NCI-H2227 (cell line): Measurements from ENCODE around the gene ZNF684.
A peak's percentile ranks its signal among the peaks of the same experiment; 100 is the strongest.
"Not testable (repeated sequence)": the region's sequence is repeated elsewhere in the genome, so short reads cannot be mapped to it uniquely, and the experiment has no call there.

ENCODE experiments used
- DNase-seq: peaks from one replicate; lab custom pipeline; 2025; ENCODE audit not compliant: unreplicated experiment; lab: John Stamatoyannopoulos, UW

The ZNF684 gene

DNA sequence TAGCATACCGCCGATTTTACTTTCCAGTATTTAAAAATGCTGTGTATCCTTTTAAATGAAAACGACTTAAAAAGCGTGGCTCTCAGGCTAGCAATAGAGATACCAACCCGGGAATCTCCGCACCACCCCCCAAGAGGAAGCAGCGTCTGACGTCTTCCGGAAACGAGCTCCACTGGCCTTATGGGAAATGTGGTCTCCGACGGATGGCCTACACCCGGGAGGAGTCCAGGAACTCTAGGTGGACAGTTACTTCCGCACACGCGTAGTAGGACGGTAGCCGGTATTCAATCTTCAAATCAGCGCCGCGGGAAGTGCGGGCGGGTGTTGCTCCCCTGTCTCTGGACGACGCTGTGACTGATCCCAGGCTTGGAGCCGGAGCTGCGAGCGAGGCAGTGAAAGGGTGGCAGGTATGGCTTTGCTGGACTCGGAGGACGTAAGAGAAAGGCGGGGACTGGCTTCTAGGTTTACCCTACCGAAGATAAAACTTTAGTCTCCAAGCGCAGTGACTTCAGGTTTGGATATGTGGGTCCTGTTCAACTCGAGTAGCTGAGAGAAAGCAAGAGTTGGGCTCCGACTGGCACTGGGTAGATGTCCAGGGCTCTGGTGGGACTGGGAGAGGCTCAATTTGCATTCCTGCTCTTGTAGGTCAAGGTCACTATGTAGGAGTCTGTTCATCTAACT lies at the start of gene ZNF684:
TSS of gene ZNF684 (plus strand) at position 257 of the 681 bp plus-strand sequence. CDS start 1,530 bp downstream, outside the sequence.
- DNase-seq = peak; percentile 95

DNA sequence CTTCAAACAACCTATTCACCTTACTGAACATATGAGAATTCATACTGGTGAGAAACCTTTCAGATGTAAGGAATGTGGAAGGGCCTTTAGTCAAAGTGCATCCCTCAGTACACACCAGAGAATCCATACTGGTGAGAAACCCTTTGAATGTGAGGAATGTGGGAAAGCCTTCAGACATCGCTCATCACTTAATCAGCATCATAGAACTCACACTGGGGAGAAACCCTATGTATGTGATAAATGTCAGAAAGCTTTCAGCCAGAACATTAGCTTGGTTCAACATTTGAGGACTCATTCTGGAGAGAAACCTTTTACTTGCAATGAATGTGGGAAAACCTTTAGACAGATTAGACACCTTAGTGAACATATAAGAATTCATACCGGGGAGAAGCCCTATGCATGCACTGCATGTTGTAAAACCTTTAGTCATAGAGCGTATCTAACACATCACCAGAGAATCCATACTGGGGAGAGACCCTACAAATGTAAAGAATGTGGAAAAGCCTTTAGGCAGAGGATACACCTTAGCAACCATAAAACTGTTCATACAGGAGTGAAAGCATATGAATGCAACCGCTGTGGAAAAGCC lies 36.0 kb upstream of the ZNF684 start:
- DNase-seq = no peak

DNA sequence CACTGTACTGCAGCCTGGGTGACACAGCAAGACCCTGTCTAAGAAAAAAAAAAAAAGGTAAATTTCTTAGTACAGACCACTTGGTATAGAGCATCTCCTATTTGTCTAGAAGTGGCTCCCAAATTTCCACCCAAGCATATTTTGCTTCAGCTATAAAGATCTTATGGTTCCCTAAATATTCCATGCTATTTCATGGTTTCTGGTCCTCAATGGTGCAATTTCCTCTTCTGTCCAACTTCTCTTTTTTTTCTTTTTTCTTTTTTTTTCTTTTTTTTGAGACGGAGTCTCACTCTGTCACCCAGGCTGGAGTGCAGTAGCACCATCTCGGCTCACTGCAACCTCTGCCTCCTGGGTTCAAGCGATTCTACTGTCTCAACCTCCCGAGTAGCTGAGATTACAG lies 28.8 kb upstream of the ZNF684 start:
- DNase-seq = not testable (repeated sequence)

DNA sequence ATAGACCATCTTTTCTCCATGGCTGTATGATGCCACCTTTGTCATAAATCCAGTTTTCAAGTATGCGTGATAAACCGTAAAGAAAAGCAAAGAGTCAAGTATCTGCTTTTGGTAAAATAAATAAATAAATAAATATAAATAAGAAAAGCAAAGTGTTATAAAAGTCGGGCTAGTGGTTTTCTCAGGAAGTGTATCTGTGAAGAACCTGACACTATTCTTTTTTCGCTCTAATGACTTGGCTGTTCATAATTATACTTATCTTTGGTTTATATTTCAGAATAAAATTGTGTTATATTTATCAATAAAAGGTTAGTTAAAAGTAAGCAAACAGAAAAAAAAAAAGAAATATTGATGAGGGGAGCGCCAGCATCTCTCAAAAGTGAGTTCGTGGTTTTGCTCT lies 23.5 kb upstream of the ZNF684 start:
- no peak for DNase-seq

DNA sequence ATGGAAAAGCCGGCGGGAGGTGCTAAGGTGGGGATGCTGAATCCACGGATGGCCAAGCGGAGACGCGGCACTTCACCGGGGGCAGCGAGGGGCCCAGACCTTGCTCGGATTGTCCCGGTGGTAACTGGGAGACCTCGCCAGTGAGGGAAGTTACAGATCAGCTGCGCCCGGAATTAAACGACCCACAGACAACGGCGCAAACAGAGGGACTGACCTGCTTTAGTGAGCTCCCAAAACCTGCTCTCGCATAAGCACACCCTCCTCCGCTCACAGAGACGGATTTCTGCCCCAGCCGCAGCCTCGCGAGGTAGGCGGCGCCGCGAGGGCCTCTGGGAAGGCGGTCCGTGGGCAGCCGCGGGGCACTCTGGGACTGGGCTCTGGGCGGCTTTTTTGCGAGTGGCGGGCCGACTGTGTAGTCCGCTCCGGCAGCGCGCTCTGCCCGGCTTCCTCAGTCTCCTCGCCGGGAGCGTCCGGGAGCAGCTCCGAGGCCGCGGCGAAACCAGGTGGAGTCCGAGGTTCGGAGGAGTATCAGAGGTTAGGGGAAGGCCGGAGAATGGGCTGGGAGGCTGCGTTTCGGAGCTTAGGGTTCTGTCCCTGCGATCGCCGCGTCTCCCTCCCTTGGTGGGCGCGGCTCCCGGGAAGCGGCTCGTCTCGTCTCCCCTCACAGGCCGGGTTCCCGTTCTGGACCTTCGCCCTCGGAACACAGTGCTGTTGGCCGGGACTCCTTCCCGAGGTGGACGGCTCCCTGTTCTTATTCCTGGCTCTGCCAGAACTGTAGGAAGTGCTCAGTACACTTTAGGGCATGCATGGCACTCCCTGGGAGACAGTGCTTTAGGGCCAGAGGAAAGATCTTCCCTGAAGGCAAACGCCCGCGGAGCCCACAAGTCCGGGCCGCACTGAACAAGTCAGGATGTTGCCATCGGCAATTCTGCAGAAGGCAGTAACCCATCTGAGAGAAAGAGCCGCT lies 22.8 kb upstream of the ZNF684 start, which contains the start of gene EXO5:
TSS of gene EXO5 (plus strand) at position 393 of the 967 bp plus-strand sequence. CDS start 5,778 bp downstream, outside the sequence.
- DNase-seq = peak; percentile 90

DNA sequence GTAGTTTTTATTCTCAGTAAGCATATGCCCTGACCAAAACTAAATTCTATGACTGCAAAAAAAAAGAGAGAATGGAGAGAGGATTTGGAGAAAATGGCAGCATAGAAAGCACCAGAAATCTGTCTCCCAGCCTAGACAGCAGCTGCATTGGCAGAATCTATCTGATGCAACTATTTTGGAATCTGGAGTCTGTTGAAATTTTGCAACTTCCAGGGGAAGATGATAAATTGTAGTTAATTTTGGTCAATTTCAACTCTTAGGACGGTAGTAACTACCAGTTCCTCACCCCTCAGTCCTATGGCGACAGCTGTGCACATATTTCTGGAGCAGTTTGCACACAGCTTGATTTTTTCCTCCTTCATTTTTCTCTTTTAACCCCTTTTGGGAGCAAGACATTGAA lies 11.9 kb upstream of the ZNF684 start:
- no peak for DNase-seq

DNA sequence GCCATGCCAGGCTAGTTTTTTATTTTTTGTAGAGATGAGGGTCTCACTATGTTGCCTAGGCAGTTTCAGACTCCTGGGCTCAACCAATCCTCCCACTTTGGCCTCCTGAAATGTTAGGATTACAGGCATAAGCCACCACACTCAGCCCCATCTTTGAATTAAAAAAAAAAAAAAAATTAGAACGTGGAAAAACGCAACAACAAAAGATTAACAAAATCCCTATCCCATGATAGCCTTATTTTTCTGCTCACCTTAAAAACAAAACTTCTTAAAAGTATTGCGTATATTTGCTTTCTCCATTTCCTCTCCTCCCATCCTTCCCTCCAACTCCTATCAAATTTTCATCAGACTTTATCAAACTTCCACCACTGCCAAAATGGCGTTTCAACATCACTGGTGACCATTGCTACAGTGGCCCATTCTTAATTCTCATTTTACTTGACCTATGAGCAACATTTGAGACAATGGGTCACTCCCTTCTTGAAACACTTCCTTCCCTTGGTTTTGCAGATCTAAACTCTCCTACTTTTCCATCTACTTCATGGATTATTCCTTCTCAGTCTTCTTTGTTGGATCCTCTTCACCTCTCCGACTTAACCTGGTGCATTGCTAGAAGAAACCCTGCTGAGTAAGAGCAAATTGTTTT lies 579 bp upstream of the ZNF684 start:
- DNase-seq = peak; percentile 54

DNA sequence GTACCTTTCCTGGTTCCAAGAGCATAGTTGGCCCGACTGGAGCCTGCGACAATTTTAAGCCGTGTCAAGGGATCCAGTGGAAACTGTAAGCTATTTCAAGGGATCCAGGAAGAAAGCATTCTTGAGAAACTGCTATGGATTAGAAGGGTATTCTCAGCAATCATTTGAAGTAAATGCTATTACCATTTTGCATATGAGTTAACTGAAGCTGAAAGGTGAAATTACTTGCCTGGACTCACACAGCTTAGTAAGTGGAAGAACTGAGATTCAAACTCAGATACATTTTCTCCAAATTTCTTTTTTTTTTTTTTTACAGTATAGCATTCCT lies 589 bp downstream of the ZNF684 start:
- no peak for DNase-seq

DNA sequence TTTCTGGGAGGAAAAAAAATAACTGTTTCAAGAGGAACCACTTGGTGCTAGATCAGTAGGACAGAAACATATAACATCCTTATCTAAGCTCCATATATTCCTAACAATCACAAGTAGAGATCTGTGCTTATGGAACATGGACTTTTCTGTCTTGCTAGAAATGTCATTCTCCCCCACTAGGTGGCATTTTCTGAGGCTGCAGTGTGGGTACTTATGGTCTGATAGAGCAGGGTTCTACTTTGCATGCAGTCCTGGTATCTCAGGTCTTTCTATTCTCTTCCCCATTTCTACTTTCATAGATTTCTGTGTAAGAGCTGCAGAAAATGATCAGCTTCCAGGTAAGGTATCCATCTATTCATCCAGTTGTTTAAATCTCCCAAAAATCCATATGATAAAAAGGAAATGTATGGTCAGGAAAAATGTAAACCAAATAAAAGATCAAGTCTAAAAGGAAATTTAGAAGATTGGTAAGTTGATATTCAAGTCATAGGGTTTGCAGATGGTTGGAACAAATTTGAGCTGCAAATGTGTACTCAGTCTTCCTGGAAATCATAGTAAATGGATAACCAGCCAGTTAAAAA lies 1.5 kb downstream of the ZNF684 start:
- DNase-seq = peak; percentile 70

DNA sequence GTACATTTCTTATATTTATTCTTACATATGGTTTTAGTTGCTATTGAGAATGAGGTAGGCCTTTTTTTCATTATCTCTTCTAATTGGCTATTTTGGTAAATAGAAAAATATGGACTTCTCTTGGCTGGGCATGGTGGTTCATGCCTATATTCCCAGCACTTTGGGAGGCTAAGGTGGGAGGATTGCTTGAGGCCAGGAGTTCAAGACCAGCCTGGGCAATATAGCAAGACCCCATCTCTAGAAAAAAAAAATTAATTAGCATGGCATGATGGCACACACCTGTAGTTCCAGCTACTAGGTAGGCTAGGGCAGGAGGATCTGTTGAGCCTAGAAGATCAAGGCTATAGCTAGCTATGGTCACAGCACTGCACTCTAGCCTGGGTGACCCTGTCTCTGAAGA lies 3.2 kb downstream of the ZNF684 start:
- no peak for DNase-seq

DNA sequence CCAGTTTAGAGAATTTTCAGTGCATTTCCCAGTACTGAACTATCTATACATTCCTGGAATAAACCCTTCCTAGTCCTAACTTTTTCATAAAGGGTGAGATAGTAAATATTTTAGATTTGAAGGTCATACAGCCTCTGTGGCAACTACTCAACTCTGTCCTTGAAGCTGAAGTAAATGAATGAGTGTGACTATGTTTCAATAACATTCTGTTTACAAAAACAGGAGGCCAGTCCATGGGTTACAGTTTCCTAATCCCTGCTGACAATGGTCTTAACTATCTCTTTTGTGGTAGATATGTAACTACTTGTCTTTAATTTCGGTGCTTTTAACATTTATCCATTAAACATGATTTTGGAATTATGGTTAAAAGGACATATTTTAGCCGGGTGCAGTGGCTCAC lies 4.3 kb downstream of the ZNF684 start:
- no peak for DNase-seq

DNA sequence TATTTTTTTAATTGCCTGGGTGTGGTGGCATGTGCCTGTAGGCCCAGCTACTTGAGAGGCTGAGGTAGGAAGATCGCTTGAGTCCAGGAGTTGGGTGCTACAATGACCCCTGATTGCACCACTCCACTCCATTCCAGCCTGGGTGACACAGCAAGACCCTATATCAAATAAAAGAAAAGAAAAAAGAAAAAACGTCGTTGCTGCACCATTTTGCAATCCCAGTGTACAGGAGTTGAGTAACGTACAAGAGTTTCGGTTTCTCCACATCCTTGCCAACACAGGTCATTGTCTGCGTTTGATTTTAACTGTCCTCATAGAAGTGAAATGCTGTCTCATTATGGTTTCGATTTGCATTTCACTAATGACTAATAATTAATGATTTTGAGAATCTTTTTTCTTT lies 7.9 kb downstream of the ZNF684 start:
- DNase-seq = no peak

DNA sequence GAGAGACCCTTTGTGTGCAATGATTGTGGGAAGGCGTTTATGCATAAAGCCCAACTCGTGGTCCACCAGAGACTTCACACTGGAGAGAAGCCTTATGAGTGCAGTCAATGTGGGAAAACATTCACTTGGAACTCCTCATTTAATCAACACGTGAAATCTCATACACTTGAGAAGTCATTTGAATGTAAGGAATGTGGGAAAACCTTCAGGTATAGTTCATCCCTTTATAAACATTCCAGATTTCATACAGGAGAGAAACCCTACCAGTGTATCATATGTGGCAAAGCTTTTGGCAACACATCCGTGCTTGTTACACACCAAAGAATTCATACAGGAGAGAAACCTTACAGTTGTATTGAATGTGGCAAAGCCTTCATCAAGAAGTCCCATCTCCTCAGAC lies 15.5 kb downstream of the ZNF684 start:
- no peak for DNase-seq

DNA sequence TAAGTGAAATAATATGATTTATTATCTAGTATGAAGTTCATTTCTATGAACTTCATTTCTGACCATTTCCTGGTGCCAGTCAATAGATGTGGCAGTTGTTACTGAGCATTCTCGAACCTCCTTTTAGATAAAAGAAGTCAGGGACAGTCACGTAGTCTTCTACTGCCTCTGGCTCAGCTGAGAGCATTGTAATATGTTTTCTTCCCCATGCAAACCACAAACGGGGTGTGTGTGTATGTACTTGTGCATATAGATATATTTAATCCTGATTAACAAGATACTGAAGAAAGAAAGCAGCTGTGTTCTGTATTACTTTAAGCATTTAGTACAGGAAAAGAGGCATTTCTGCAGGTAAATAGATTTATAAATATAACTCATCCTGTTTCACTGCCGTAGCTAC lies 21.6 kb downstream of the ZNF684 start:
- DNase-seq = no peak

DNA sequence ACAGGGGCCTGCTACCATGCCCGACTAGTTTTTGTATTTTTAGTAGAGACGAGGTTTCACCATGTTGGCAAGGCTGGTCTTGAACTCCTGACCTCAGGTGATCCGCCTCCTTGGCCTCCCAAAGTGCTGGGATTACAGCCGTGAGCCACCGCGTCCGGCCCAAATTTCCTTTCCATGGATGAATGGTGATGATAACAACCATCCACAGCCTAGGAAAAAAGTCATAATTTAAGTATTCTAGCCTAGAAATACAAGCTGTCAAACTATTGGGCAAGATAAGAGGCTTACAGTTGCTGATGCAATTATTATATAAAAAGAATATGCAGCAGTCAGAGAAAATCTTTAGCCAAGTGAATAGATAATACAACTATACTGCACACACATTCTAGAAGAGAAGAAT lies 23.4 kb downstream of the ZNF684 start:
- DNase-seq = not testable (repeated sequence)

DNA sequence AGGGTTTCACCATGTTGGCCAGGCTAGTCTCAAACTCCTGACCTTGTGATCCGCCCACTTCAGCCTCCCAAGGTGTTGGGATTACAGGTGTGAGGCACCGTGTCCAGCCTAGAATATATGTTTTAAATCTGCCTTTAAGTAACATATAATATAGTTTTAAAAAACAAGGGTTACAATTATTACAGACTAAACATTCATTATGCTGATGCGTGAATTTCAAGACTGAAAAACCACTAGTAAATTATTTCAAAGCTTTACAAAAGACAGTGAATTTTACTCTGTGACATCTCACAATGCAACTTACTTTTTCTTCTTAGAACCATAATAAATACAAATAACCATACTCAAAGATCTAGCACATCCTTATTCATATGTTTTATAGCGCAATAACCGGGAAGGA lies 24.7 kb downstream of the ZNF684 start:
- DNase-seq = no peak

DNA sequence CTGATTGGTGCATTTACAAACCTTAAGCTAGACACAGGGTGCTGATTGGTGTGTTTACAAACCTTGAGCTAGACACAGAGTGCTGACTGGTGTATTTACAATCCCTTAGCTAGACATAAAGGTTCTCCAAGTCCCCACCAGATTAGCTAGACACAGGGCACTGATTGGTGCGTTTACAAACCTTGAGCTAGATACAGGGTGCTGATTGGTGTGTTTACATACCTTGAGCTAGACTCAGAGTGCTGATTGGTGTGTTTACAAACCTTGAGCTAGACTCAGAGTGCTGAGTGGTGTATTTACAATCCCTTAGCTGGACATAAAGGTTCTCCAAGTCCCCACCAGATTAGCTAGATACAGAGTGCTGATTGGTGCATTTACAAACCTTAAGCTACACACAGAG lies 26.8 kb downstream of the ZNF684 start:
- DNase-seq = not testable (repeated sequence)

DNA sequence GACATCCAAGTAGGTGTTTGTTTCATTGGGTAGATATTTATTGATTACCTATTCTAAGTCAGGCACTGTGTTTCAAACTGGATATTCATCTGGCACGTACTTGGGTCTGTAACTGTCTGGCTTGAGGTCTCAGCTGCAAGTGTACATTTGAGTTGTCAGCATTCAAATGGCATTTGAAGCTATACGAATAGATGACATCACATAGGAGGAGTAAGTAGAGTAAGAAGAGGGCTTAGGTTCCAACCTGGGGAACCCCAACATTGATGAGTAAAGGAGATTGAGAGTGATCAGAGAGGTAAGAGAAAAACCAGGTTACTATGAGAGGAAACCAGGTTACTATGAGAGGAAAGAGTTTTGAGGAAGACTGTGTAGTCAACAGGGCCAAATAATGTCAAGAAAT lies 30.7 kb downstream of the ZNF684 start:
- DNase-seq = no peak

DNA sequence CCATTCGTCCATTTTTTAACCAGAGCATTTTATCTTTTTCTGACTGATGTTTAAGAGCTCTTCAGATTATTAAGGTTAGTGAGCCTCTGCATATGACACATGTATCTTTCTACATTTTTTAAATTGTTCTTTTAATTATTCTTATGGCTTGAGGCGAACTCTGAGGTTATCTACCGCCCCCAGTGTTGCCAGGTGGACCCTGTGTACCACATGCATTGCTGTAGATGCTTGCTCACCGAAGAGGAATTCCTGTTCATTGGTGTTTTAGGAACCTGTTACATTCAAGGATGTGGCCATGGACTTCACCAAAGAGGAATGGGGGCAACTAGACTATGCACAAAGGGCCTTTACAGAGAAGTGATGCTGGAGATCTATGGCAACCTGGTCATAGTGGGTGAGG lies 31.8 kb downstream of the ZNF684 start:
- no peak for DNase-seq

DNA sequence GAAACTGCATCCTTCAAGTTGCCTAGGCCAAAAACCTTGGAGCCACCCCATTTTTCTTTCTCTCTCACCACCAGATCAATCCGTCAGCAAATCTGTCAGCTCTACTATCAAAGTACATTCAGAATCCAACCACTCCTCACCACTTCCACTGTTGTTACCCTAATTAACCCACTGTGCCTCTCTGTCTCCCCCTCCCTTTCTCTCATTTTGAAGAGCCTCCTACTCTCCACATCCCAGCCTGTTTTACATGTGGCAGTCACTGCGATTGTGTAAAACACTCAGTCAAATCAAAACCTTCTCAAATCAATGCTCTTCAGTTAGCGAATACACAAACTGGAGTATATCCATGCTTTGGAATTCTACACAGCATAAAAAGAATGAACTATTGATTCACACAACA lies 33.1 kb downstream of the ZNF684 start:
- DNase-seq = peak; percentile 10

DNA sequence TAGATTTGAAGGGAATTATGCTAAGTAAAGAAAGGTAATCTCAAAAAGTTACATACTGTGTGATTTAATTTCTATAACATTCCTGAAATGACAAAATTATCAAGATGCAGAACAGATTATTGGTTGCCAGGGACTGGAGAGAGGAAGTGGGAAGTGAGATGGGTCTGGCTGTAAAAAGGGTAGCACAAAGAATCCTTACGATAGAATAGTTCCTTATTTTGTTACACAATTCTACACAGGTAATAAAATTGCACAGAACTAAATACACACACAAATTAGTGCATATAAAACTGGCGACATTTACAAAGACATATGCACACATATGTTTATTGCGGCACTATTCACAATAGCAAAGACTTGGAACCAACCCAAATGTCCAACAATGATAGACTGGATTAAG lies 33.5 kb downstream of the ZNF684 start:
- DNase-seq = no peak
